BJ (cell line): Measurements from ENCODE around the gene PASK. TPM values are rescaled to one million over a fixed set of nuclear protein-coding genes. Genes with fewer than 3 reads are reported as not detected.

Source experiments
- CTCF ChIA-PET: fragments of 350-600 bp; formaldehyde crosslinking; extraction: SDS; loops from one replicate; lab custom pipeline; 2021; ENCODE audit warnings: antibody characterized with exemption, inconsistent platforms; lab: Yijun Ruan, JAX
- POLR2A ChIA-PET: fragments of 300-600 bp; sonication (Branson Sonifier 250); formaldehyde crosslinking; extraction: SDS; loops from one replicate; lab custom pipeline; 2021; ENCODE audit warnings: antibody characterized with exemption; lab: Charles Lee
- DNase-seq: peaks from one replicate; pipeline ENCODE4 v3.0.0-alpha.2; 2011; ENCODE audit warnings: low read depth
- H3K27me3 ChIP-seq: 2 replicates; pipeline ENCODE4 v1.6.0; 2011; ENCODE audit warnings: low read length; ENCODE audit not compliant: control insufficient read depth, insufficient read depth
- H3K36me3 ChIP-seq: 2 replicates; pipeline ENCODE4 v1.5.1; 2011; ENCODE audit warnings: low read length; ENCODE audit not compliant: control insufficient read depth, insufficient read depth
- H3K4me3 ChIP-seq: 2 replicates; pipeline ENCODE4 v1.5.1; 2011; ENCODE audit warnings: low read depth, mild to moderate bottlenecking, control low read depth, low read length
- CTCF ChIP-seq: IDR thresholded peaks from 2 replicates; pipeline ENCODE4 v1.5.1; 2011; ENCODE audit warnings: low read depth, mild to moderate bottlenecking, control low read depth, inconsistent platforms, low read length, moderate library complexity; ENCODE audit not compliant: insufficient read depth
- polyA plus RNA-seq: library from polyadenylated mRNA; depleted of rRNA; stranded (reverse); fragments of >200 nt; gene quantifications from 2 replicates; pipeline ENCODE4 v1.2.3, GENCODE V29; 2011

Gene PASK
- polyA plus RNA-seq, 1 experiment = 3.4 TPM

DNA sequence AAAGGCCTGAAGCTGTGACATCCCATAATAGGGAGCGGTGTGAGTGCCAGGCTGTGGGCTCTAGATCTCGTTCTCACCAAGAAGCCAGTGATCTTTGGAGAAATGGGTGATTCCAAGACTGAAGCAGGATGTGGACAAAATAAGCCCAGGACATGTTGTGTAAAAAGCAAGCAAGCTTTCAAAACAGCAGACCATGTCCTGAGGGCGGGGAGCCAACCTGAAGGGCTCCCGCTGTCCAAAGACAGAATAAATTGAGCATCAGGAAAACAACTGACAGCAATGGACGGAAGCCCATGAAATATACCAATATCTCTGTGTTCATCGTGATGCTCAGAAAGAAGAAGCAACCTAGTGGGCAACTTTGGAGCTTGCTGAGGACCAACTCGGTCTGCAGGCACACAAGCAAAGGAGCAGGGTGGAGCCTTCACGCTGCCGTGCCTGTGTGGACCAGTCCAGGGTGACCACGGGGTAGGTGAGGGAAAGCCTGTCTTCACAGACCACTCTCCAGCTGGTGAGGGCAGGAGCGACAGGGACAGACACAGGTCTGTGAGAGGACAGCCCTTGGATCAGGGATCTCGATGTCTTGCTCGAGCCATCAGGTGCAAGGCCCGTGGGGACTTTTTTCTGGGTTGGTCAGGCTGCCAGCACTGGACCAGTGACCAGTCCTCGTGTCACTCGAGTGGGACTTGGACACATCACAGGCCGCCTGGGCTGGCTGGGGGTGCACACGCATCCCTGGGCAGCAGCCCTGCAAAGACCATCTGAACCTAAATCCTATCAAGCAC, 68.7 kb downstream of the PASK start:
- Histone ChIP-seq H3K4me3 (no peak overlapping the region), H3K36me3 (no peaks in the 10 kb centered on the region), H3K27me3 (no peaks in the 10 kb centered on the region)
- no peak for TF ChIP-seq CTCF
- no peak for DNase-seq
- CTCF ChIA-PET = no interaction called here
- POLR2A ChIA-PET = interaction anchor here (0.7 kb wide), 1 partner anchor 229 kb away, joined by 3 read pairs; no protein-coding TSS in a partner anchor

- TF ChIP-seq CTCF = no peak
- Histone ChIP-seq H3K4me3 (no peak overlapping the region), H3K27me3 (no peaks in the 10 kb centered on the region), H3K36me3 (peaks cover 3% of the 10 kb centered on the region; the same call in 1 of the 2 replicates)
- CTCF ChIA-PET = no interaction called here
- POLR2A ChIA-PET = no interaction called here
- no peak for DNase-seq
Observed at GRCh38 chr2:241074901-241075540, 74.3 kb downstream of the PASK start.

DNA sequence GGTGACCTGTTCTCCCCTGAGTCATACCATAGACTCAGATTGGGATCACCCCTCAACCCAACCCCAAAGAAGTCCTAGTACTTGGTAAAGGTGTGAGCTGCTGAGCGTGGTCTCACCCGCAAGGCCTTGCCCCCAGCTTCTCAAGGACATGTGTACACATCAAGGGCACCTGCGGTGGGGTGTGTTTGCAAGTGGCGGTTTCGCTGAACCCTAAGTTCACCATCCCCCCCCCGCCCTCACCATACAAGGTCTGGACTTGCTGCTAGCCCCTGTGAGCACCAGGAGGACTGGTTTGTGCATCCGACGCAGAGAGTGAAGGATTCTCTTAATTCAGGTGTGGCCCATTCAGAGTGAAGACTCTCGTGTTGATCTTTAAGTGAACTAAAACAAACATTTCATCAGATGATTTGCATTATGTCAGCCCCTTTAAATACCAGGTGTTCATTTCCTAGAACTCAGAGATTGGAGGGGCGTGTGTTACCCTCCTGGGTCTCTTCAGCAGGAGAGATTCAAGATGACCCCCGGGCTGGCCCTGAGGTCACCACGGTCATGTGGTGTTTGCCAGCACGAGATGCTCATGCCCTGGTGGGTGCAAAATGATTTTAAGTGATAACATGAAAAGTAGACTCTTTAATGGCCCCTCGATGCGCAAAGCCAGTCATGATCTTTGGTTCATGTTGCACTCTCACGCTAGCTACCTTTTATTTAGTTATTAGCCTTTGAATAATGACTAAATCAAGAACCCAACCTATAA, 75.0 kb downstream of the PASK start:
- POLR2A ChIA-PET = no interaction called here
- no peak for DNase-seq

GRCh38 chr2:241073166-241074064, 75.9 kb downstream of the PASK start:
- ChIA-PET POLR2A (no interaction called here), CTCF (interaction anchor here (1.5 kb wide), 1 partner anchor 159 kb away, joined by 3 read pairs; no protein-coding TSS in a partner anchor)
- TF ChIP-seq CTCF = no peak
- Histone ChIP-seq H3K36me3 (peaks cover 3% of the 10 kb centered on the region; the same call in 1 of the 2 replicates), H3K4me3 (no peak overlapping the region), H3K27me3 (no peaks in the 10 kb centered on the region)
- DNase-seq = no peak

More for the DNA sequence above, 75.0 kb downstream of the PASK start:
- H3K36me3 ChIP-seq = peaks cover 3% of the 10 kb centered on the region; the same call in 1 of the 2 replicates
- CTCF ChIA-PET = interaction anchor here (1.5 kb wide), 1 partner anchor 160 kb away, joined by 3 read pairs; no protein-coding TSS in a partner anchor
- no peaks in the 10 kb centered on the region for H3K27me3 ChIP-seq
- H3K4me3 ChIP-seq = no peak overlapping the region
- no peak for TF ChIP-seq CTCF
